NK-92 (cell line): ENCODE measurements around the gene RBMS3.
"Not testable (repeated sequence)": the region's sequence is repeated elsewhere in the genome, so short reads cannot be mapped to it uniquely, and the experiment has no call there.

Experiments used
- DNase-seq: peaks from one replicate; lab custom pipeline; 2025; ENCODE audit not compliant: unreplicated experiment; lab: John Stamatoyannopoulos, UW

Gene RBMS3

DNA sequence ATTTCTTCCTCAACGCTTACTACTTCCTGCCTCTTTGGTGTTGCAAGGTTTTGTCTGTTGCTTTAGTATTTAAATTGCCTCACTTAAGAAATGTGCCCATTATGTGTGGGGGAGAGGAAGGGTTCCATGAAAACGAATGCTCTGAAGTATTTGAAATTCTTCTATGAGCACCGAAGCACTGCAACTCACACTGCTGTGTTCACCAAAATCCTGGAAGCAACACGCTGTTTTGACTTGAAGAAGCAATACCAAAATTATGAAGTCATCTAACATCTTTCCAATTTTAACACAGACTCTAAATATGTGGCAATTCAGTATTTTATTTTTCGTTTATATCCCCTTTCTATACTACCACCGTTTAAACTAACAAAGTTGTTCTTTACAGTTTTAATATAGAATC lies 101.5 kb downstream of the RBMS3 start:
- DNase-seq, result no peak

DNA sequence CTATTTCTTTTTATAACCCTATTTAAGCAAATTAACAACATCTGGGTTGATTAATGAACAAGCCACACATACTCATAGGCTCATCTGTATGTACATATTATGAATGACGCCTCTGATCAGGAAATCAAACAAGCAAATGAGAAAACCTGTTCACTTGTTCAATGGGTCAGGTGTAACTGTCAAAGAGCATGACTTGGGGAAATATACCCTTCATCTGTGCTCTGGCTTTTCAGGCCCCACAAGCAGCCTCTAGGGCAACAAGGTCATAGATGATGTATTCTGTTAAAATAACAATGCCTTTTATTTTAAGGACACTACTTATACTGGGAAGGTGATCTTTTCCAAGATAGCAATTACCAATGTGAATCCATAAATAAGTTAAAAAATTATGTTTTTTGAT lies 102.0 kb downstream of the RBMS3 start:
- DNase-seq, result no peak

GRCh38 chr3:29384640-29385039 lies 103.8 kb downstream of the RBMS3 start:
- DNase-seq, result no peak

GRCh38 chr3:29385046-29385830 lies 104.4 kb downstream of the RBMS3 start:
- DNase-seq, result no peak

- no peak for DNase-seq
Measured at GRCh38 chr3:29389362-29389761, 108.5 kb downstream of the RBMS3 start.

DNA sequence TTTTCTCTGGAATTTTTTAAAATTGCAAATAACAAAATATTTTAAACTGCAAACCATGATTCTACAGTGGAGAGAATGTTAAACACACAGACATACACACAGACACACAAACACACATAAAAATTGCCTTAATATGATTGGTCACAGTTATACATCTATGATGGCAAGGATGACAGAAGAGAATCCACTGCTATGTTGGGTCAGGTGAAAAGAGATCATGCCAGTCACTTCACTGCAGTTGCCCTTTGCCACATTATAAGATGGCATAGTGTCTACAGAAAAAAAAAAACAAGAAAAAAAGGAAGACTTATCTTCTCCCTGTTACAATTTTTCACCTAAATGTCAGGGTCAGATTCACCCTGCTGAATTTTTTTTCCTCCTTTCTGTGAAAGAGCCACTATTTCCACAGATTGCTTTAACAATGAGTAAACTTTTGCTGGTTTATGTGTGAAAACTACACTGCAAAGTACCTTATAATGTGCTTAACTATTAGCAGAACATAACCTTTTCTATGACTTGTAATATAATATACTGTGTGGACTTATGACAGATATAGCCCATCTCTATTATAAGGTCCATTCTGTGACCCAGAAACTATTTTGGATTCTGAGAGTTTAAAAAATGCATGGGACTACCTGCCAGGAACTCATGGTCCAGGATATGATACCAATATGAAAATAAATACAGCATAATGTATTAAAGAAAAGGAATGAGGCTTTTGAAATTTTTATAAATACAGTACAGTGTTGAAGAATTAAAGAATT lies 111.9 kb downstream of the RBMS3 start:
- DNase-seq, result no peak

DNA sequence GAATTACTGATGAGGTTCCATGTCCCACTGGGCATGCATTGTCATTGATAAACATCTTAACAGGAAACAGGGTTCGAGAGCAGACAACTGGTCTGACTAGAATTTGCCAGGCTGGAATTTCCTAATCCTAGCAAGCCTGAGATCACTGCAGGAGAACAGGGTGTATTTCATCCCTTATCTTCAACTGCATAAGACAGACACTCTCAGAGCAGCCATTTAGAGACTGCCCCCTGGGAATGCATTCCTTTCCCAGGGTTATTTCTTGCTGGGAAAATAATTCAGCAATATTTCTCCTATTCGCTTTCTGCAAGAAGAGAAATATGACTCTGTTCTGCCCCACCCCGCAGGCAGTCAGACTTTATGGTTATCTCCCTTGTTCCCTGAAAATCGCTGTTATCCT lies 113.1 kb downstream of the RBMS3 start:
- DNase-seq, result not testable (repeated sequence)

DNA sequence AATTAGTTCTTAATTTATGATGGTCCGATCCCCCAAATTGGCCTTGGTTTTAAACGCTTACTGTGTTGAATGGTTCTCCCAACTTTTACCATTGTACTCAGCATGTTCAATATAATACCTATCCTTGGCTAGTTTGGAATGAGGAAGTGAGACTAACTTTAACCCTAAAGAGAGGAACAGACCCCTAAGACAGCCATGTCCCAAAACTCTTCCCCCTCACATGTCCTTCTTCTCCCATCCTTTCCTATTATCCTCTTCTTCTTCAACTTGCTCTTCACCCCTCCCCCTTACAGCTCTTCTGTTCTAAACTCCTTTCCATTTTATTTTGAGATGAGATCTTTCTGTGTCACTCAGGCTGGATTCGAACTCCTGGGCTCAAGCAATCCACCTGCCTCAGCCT lies 116.5 kb downstream of the RBMS3 start:
- DNase-seq, result no peak

- no peak for DNase-seq
Measured at GRCh38 chr3:29398787-29399186, 117.9 kb downstream of the RBMS3 start.

DNA sequence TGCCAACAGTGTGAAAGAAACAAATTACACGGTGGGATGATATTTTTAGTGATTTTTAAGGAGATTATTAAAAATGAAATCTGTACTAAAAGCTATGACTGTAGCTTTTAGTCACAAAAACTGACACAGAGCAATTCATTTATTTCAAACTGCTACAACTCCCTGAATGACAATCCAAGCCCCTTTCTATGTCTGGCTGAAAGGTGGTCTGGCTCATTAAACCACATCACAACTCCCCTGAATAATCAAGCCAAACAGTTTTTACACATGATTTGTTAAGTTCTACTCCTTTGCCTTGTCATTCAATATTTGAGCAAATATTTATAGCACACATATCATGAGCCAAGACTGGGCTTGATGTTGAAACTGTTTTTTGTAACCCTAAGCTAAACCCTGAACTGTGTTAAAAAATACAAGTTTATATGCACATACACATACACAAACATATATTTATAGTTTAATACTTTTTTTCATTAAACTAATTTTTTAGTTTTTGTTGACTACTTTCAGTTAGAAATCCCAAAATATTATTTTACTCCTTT lies 125.5 kb downstream of the RBMS3 start:
- no peak for DNase-seq

DNA sequence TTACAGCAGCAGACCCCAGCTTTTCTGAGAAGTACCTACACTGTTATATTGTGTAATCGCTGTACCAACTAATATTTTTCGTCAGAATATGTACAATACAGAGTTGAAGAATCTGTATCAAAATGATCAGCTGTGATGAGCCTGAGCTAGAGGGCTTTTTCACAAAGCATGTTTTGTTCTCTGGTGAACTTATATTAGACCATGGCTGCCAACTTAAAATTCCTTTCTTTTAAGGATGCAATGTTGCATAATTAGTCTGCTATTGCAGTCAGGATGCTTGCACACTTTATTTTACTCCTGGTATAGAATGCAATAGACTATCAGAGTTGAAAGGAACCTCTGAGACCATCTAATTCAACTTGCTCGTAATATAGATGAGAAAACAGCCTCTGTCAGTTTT lies 127.8 kb downstream of the RBMS3 start:
- DNase-seq, result no peak

- DNase-seq, result no peak
Measured at GRCh38 chr3:29409409-29409808, 128.5 kb downstream of the RBMS3 start.

DNA sequence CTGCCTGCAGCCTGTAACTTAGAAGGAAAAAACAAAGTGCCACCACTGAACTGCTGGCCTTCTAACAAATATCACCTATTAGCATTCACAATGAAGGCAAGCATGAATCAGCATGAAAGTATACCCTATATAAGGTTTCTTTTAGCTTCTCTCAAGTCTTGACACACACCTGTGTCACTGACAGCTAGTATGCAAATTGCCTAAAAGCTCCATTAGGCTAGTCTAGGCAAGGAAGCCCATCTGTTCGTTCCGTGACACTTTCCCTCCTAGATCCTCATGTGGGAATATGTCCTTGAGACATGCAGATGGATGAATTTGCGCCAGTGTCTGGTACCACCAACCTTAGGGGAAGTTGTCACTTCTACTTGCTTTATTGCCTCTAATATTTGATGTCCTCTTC lies 129.3 kb downstream of the RBMS3 start:
- DNase-seq, result no peak

DNA sequence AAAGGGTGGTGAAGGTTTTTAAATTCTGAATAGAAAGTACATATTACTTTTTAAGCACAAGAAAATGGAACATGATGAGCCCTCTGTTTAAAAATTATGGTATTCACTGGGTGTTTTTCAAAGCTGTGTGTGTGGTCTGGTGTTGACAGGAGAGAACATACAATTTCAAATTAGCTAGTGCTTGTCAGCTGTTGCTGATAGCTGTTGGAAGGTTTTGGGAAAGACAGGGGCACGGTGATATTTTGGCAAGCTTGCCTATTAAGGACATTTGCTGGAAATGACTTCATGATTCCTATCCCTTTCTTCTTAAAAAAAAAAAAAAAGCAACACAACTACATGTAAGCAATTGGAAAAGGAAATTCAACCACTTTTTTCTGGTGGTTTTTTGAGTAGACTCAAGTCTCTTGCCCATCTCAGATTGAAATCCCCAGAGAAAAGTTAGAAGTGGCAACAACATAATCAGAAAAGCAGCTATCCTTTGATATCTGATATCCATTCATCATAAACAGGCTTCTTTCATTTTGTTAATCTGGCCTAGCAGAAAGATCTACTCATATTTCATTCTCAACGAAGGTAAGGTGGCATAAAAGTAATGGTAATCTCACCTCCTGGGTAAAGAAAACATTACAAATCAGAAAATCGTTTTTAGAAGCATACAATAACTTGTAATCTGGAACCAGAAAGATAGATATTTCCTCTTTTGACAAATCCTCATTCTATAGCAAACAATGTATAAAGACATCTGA lies 130.0 kb downstream of the RBMS3 start:
- no peak for DNase-seq

- DNase-seq, result no peak
Measured at GRCh38 chr3:29412110-29412509, 131.2 kb downstream of the RBMS3 start.

DNA sequence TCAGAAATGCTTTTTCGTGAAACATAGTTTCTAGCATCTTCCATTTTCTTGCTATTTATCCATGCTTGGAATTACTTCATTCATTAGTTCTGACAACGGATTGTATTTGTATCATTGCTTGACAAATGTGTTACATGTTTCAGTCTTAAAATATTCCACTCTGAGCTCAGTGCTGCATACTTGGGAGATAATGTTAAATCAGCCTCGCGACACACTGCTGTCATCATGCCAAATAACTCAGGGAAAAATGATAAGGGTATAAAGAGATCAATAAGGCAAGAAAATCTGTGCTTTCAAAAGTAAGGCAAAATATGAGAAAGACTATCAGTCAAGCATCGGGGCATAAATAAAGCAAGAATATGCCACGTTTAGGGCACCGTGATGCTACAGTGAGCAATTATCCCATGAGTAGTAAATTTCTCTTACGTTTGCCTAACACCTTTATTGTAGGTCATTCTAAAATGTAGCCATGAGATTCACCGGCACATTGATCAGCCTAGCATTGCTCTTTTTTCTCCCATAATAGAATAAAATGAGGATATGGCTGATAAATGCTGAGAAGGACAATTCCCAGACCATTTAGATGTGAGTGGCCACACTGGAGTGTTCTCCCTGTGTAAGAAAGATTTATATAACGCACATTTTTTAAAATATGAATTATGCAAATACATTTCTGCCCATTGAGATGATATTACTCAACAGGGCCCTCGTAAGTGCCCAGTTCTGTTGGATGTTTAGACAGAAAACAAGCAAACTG lies 133.8 kb downstream of the RBMS3 start:
- DNase-seq, result no peak

- no peak for DNase-seq
Measured at GRCh38 chr3:29415482-29416223, 134.8 kb downstream of the RBMS3 start.

DNA sequence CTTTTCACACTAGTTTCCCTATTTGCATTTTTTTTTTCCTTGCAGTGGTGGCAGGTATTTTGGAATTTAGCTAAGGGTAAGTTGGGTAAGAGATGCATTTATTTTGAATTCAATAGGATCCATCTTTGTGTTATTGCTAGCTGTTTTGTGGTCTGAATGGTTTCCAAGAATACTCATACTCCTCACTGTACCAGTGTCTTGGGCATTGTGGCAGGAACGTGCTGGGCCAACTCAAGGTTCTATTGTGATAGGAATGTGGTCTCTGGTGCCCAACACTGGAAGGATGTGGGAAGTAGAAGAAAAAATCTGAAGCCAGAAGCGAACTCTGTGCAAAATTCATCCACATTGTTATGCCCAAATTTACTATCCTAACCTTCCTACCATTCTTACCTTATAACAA lies 135.6 kb downstream of the RBMS3 start:
- DNase-seq, result no peak

DNA sequence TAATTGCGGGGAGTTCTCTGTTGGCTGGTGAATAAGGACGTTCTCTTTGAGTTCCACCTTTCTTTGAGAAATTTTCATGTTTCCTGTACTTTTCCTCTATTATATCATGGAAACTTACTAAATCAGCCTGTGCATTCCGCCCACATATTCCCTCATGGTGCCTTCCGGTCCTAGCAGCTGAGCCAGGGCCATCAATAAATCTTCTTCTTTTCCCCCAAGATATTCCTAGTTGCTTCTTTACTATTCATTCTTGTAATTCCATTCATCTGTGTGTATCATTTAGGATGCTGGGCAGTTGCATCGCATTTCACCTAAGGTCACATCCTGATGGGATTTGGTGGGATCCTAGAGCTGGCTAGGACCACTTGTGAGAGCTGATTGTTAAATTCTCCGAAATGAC lies 139.2 kb downstream of the RBMS3 start:
- no peak for DNase-seq
